Left cardiac atrium (tissue), 4 donors: ENCODE data around the gene CASP9. TPM values are rescaled to one million over a fixed set of nuclear protein-coding genes. Genes with fewer than 3 reads are reported as not detected.
"Not testable (repeated sequence)": the region's sequence is repeated elsewhere in the genome, so short reads cannot be mapped to it uniquely, and the experiment has no call there.

Experiments used
- ATAC-seq, 2 donors: fragments of 200-7000 bp; cut with Tn5 transposase; one replicate each; pipeline ENCODE4 v1.9.1; 2020; ENCODE audit warnings: mild to moderate bottlenecking in 2 of 2, moderate library complexity in 2 of 2
- DNase-seq: peaks from one replicate; pipeline ENCODE4 v3.0.0-alpha.2; 2020
- intact Hi-C, 2 donors: fragments of 100-400 bp; cut with DNase I; formaldehyde crosslinking; loops; one replicate each; pipeline versions ENCODE4 v1.14.1 to v1.15.1; 2022 to 2023
- total RNA-seq, 2 donors: library from RNA; stranded (reverse); fragmentation: NEBNext Ultra II Directional; extraction: Animal tissue kit (Norgen Biotek cat#: 25700); gene quantifications; one replicate each; pipeline ENCODE4 v1.2.1, GENCODE V29; 2021
- donor health status: DM: no; HTN: yes; CAD: no.
- donor health status: DM: no; HTN: yes; CAD: no; lungs with severe emphysema.
- donor health status: DM: yes; HTN: yes; CAD: no.
- donor health status: Dilated cardiomyopathy.

CASP9 gene
- total RNA-seq, 2 donors from 2014 or later, result 8.5 to 9.8 TPM

DNA sequence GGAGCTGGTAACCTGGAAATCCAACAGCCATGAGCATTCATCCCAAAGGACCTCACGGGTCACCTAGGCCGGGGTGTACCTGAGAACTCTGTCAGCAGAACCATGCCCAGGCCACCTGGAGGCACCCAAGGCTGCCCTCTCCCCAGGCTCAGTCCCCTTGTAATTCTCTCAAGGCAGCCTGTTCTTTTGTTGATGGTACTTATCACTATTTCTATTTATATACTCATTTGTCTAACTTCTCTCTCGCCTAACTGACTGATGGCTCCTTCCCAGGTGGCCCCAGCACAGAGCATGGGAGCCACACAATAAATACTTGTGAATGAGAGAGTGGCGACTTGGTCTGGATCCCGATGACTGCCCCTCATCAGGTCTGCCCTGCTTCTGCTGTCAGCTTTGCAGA is 16.7 kb downstream of the CASP9 start:
- DNase-seq (no peak), ATAC-seq (peak; percentile 37 to 55)
- intact Hi-C loops, result loop anchor here in 1 of 2 donors (10.0 kb wide), 1 partner anchor 182 kb away; no protein-coding TSS in a partner anchor

DNA sequence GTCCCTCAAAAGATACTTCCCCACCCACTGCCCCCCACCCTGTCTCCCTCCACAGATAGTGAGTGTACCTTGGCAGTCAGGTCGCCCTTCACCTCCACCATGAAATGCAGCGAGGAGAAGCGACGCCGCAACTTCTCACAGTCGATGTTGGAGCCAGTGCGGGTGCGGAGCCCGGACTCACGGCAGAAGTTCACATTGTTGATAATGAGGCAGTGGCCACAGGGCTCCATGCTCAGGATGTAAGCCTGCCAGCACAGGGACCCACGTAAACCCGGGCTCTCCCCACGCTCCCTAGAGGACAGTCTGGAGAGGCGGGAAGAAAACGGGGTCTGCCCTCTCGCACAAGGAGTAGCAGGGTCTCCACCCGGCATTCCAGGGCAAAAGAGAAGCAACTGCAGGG is 17.2 kb downstream of the CASP9 start:
- intact Hi-C loops, result loop anchor here in 1 of 2 donors (10.0 kb wide), 1 partner anchor 182 kb away; no protein-coding TSS in a partner anchor
- DNase-seq (no peak), ATAC-seq (no peak)

- DNase-seq, result no peak
- intact Hi-C loops, result loop anchor here in 1 of 2 donors (10.0 kb wide), 1 partner anchor 180 kb away; no protein-coding TSS in a partner anchor
- no peak for ATAC-seq
These were observed 19.6 kb downstream of the CASP9 start for GRCh38 chr1:15504436-15504835.

DNA sequence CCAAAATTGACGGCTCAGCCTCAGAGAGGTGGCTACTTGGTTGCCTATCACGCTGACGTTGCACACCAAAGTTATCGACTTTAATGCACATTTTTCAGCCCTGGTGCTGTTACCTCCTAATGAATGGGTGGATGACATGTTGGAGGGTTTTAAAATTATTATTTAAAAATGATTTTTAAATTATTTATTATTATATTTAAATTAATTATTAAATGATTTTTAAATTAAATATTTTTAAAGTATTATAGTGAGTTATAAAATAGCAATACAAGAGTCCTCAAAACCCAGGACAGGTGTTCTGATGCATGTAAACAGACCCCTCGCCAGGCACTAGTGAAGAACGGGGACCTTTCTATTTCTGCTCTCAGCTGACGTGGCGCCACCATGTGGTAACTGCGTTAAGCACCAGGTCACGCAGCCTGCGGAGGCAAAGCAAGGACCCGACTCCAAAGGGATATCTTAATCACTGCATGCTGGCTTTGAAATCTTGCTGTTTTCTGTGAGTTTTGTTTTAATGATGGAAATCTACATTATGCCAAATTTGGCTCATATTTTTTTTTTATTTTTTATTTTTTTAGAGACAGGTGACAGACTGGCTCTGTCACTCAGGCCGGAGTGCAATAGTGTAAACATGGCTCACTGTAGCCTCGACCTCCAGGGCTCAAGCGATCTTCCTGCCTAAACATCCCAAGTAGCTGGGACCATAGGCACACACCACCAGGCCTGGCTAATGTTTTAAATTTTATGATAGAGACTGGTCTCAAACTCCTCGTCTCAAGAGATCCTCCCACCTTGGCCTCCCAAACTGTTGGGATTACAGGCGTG is 22.6 kb downstream of the CASP9 start:
- peak; percentile 59 for DNase-seq
- intact Hi-C loops, result loop anchor here in 1 of 2 donors (10.0 kb wide), 1 partner anchor 177 kb away; no protein-coding TSS in a partner anchor
- peak in 1 of 2 donors; percentile 44 for ATAC-seq

GRCh38 chr1:15500184-15501178 is 23.5 kb downstream of the CASP9 start:
- ATAC-seq (peak; percentile 10 to 85), DNase-seq (no peak)
- intact Hi-C loops, result loop anchor here in 1 of 2 donors (10.0 kb wide), 1 partner anchor 176 kb away; no protein-coding TSS in a partner anchor

DNA sequence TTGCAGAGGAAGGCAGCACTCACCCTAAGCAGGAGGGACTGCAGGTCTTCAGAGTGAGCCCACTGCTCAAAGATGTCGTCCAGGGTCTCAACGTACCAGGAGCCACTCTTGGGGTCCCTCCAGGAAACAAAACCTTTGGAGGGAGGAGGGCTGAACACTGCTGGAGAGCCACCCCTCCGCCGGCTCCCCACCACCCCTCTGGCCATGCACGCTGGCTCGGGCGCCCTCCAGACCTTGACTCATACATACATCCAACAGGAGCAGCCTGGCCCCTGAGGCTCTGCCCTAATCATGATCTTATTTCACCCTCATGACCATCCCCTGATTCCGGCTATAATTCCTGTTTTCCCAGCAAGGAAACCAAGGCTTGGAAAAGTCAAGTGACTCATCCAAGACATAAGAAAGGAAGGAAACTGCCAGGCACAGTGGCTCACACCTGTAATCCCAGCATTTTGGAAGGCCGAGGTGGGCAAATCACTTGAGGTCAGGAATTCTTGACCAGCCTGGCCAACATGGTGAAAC is 30.1 kb downstream of the CASP9 start:
- DNase-seq (no peak), ATAC-seq (no peak)
- intact Hi-C loops, result no loop called here

- peak; percentile 36 for DNase-seq
- ATAC-seq, result peak; percentile 73 to 86
These were observed 31.4 kb downstream of the CASP9 start for GRCh38 chr1:15492596-15492995.

GRCh38 chr1:15491010-15491409 is 33.0 kb downstream of the CASP9 start:
- DNase-seq, ATAC-seq, intact Hi-C loops: not testable (repeated sequence)

More at GRCh38 chr1:15492596-15492995, 31.4 kb downstream of the CASP9 start:
- intact Hi-C loops, result no loop called here

DNA sequence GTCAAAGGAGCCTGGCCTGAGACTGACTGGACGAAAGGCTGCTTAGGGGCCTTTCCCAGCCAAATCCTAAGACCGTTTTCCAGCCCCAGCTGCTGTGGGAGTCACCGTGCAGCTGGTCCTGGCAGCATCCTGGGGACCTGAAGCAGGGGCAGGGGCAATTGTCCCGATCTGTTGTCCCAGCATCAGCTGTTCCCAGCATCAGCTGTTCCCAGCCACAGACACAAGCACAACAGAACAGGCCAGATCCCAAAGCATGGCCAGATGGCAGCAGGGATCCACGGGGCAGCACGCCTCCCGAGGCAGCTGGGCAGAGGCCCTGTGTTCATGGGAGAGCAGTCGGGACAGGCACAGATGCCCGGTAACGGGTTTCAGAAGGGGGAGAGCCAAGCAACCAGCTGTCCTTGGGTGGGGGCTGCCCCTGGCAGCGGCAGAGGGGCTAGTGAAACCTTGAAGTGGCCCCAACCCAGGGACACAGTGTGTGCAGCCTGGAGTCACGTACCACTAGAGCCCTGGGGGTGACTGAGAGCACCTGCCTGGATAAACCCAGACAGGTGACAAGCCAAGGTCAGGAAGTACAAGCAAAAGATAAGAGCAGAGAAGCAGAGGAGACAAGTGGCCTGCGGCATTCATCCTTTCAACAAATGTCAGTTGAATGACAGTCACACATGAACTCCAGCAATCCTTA is 34.8 kb downstream of the CASP9 start:
- intact Hi-C loops, result no loop called here
- ATAC-seq (peak; percentile 20 to 21), DNase-seq (no peak)

GRCh38 chr1:15488371-15488770 is 35.6 kb downstream of the CASP9 start:
- DNase-seq (no peak), ATAC-seq (no peak)
- intact Hi-C loops, result no loop called here

- intact Hi-C loops, DNase-seq, ATAC-seq: not testable (repeated sequence)
These were observed 37.0 kb downstream of the CASP9 start for GRCh38 chr1:15486844-15487610.

- intact Hi-C loops, result no loop called here
- DNase-seq, result no peak
- ATAC-seq, result no peak
These were observed 38.4 kb downstream of the CASP9 start for GRCh38 chr1:15485636-15486035.

DNA sequence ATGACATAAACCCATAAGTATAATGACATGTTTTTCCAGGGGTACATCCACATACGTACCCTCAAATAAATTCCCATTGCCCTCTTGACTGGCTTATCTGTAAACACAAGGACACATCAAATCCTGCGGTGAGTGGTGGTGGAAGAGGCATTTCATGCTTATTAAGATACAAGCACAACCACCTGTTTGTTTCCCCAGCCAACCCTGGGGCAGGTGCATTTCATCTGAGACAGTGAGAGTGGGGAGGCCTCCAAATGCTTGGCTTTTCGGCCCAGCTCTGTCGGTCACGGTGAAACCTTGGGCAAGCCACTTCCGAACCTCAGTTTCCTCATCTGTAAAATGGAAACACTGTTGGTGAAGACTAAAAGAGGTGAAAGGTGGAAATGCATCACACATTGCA is 39.6 kb downstream of the CASP9 start:
- intact Hi-C loops, ATAC-seq, DNase-seq: not testable (repeated sequence)

DNA sequence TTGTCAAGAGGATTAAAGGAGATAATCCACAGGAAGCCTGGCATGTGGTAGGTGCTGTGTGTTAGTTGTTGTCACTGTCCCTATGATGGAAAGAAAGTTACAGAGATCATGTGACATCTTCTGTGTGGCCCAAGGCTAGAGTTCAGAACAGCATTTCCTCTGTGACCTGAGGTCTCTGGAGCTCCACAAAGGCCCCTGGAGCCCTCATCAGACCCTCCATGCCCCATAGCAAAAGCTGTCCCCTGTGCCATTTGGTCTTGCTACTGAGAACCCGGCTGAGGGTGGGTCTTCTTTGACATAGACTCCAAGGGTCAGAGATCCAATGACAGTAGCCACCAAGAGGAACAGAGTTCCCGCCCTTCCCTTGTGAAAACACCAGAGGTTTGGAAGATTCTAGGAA is 40.0 kb downstream of the CASP9 start:
- ATAC-seq, result no peak
- intact Hi-C loops, result no loop called here
- no peak for DNase-seq

GRCh38 chr1:15482983-15483543 is 41.0 kb downstream of the CASP9 start:
- intact Hi-C loops, ATAC-seq, DNase-seq: not testable (repeated sequence)

DNA sequence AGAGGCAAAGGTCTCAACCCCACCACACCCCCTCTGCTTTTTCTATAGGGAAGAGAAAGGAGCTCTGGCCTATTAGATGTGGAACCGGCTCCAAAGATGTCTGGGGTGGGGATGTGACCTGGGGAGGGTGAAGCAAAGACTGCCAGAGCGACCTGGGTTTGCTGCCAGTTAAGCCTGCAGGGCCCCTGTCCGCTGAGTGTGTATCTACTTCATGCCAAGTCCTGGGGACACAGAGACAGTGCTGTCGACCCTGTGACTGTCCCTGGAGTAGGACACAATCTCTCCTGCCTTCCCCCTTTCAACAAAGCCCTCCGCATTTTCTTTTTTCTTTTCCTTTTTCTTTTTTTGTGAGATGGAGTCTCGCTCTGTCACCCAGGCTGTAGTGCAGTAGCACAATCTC is 41.6 kb downstream of the CASP9 start:
- ATAC-seq, DNase-seq, intact Hi-C loops: not testable (repeated sequence)

DNA sequence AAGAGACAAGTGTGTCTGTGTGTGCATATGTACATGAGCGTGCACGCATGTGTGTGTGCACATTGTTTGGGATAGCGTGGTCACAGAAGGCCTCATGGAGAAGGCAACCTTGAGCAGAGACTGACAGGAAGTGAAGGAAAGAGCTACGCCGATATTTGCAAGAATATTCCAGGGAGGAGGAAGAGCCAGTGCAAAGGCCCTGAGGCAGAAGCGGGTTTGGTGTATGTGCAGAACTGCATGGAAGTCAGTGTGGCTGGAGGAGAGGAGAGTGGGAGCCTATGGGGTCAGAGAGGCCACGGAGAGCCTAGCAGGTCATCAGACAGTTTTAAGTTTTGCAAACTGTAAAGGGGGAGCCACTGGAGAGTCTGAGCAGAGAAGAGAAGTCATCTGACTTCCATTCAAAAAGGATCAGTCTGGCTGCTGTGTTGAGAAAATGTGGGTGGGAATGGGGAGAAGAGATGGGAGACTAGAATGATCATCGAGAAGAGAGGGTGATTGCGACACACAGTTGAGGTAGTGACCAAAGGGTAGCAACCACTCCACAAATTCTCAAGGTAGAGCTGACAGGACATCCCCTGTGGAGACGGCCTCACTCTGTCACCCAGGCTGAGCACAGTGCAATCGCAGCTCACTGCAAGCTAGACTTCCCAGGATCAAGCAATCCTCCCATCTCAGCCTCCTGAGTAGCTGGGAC is 44.2 kb downstream of the CASP9 start:
- DNase-seq (no peak), ATAC-seq (no peak)
- intact Hi-C loops, result no loop called here
